ENCODE measurements around the gene SCOC. TPM values are rescaled to one million over a fixed set of nuclear protein-coding genes. Genes with fewer than 3 reads are reported as not detected.

Gene SCOC
- total and polyA plus RNA-seq, 2 of the 4 experiments (the other 2 are of a cell fraction), result 12.9 to 33.2 TPM

- no peak overlapping the region for H3K4me3 ChIP-seq (ENCODE audit: insufficient read depth, low read depth, low read length)
- H3K9me3 ChIP-seq (ENCODE audit: control insufficient read depth, insufficient read depth, low read length), result no peaks in the 10 kb centered on the region
- H2BK120ac ChIP-seq (ENCODE audit: low read depth, low read length), result no peak overlapping the region
- peaks cover 4% of the 10 kb centered on the region; the same call in 1 of the 2 replicates for H3K27me3 ChIP-seq (ENCODE audit: control insufficient read depth, insufficient read depth, low read length)
- no peak overlapping the region for H4K5ac ChIP-seq (ENCODE audit: low read depth, low read length)
- no peaks in the 10 kb centered on the region for H3K79me1 ChIP-seq (ENCODE audit: low read depth in 1 of 2, low read length in 2 of 2)
- H2BK20ac ChIP-seq (ENCODE audit: low read depth, low read length), result no peak overlapping the region
- no peaks in the 10 kb centered on the region for H3K9me1 ChIP-seq (ENCODE audit: insufficient read depth, low read length)
- no peak overlapping the region for H3K18ac ChIP-seq (ENCODE audit: low read depth, low read length)
- H3K14ac ChIP-seq (replicated peaks; ENCODE audit: low read depth, low read length), result no peak overlapping the region
- H3K4me2 ChIP-seq (ENCODE audit: low read depth, low read length), result no peak overlapping the region
- no peak overlapping the region for H2BK15ac ChIP-seq (ENCODE audit: low read depth, low read length)
- no peak overlapping the region for H3K23ac ChIP-seq (ENCODE audit: low read depth, low read length)
- no peak for TF ChIP-seq MAFK (IDR thresholded peaks at IDR 0.05; ENCODE audit: low read depth, low read length)
- no peak for TF ChIP-seq CTCF (conservative IDR thresholded peaks at IDR 0.05; ENCODE audit: low read depth, low read length)
- no peak for TF ChIP-seq SMC3 (IDR thresholded peaks at IDR 0.05; ENCODE audit: low read depth, low read length)
- TF ChIP-seq MAZ (IDR thresholded peaks at IDR 0.05; ENCODE audit: borderline replicate concordance, low read depth, low read length), result no peak
- TF ChIP-seq RFX5 (IDR thresholded peaks at IDR 0.05; ENCODE audit: low read depth, low read length), result no peak
- no peak for TF ChIP-seq ELK1 (IDR thresholded peaks at IDR 0.05; ENCODE audit: borderline replicate concordance, low read depth, low read length)
- no peak for TF ChIP-seq RCOR1 (IDR thresholded peaks at IDR 0.05; ENCODE audit: insufficient replicate concordance, low read length)
- TF ChIP-seq FOS (IDR thresholded peaks at IDR 0.05; ENCODE audit: low read depth, low read length), result no peak
- TF ChIP-seq USF2 (IDR thresholded peaks at IDR 0.05; ENCODE audit: low read depth, low read length), result no peak
- TF ChIP-seq CEBPB (IDR thresholded peaks at IDR 0.05; ENCODE audit: low read depth, low read length), result no peak
- TF ChIP-seq NFE2L2 (IDR thresholded peaks at IDR 0.05; ENCODE audit: low read depth, low read length), result no peak
- no peak for TF ChIP-seq MXI1 (IDR thresholded peaks at IDR 0.05; ENCODE audit: borderline replicate concordance, low read depth, low read length)
- ChIA-PET POLR2A (ENCODE audit: unreplicated experiment) (no interaction called here), CTCF (no interaction called here)
- H2AFZ ChIP-seq (replicated peaks; ENCODE audit: low read length, poor library complexity), result no peak overlapping the region
- H2BK5ac ChIP-seq (ENCODE audit: low read depth, low read length, poor library complexity, severe bottlenecking), result no peak overlapping the region
- no peak overlapping the region for H3K9ac ChIP-seq (ENCODE audit: low read depth, low read length)
- in situ Hi-C loops (cut with MboI; ENCODE audit: low sequenced_read_pairs) (loop anchor here (10.0 to 25.0 kb wide), 3 partner anchors 241 to 774 kb away; partner anchors contain the start of gene RNF150), intact Hi-C loops (cut with micrococcal nuclease) (no loop called here), dilution Hi-C loops (cut with HindIII; ENCODE audit: low sequenced_read_pairs, unreplicated experiment) (no loop called here)
- ATAC-seq (ENCODE audit: low read depth) (no peak), DNase-seq (no peak)
- H3K27ac ChIP-seq (ENCODE audit: insufficient read depth, low read length), result no peak overlapping the region
- no TSS peak for BruUV-seq (replicated peaks)
- no peaks in the 10 kb centered on the region for H3K36me3 ChIP-seq (ENCODE audit: control insufficient read depth, insufficient read depth, low read length)
- no peak overlapping the region for H4K91ac ChIP-seq (ENCODE audit: insufficient read depth, low read depth, low read length)
- no peaks in the 10 kb centered on the region; the same call in 1 of the 2 replicates for H3K4me1 ChIP-seq (ENCODE audit: control insufficient read depth, insufficient read depth, low read length)
- H3K4ac ChIP-seq (ENCODE audit: low read depth, low read length), result no peak overlapping the region
- H4K8ac ChIP-seq (ENCODE audit: low read depth in 2 of 2, low read length in 2 of 2), result no peak overlapping the region
- no peak overlapping the region for H2AK9ac ChIP-seq (replicated peaks; ENCODE audit: low read depth, low read length, poor library complexity)
- H3K56ac ChIP-seq (ENCODE audit: extremely low read depth, insufficient read depth, low read length), result no peak overlapping the region
- H2AK5ac ChIP-seq (ENCODE audit: low read depth, low read length), result no peak overlapping the region
- no peaks in the 10 kb centered on the region for H4K20me1 ChIP-seq (ENCODE audit: insufficient read depth, low read length)
These were observed 9.9 kb upstream of the SCOC start for GRCh38 chr4:140363558-140363957.
